OCI-M2 (cell line): ENCODE measurements around the gene MDP1.

Experiments
- DNase-seq: peaks from one replicate; lab custom pipeline; 2025; ENCODE audit not compliant: unreplicated experiment; lab: John Stamatoyannopoulos, UW

The MDP1 gene

GRCh38 chr14:24215495-24216344 is at the start of gene MDP1:
MDP1 (minus strand) TSS chr14:24216066; CDS start chr14:24215955, 111 bp downstream.
- DNase-seq: peak; percentile 70

GRCh38 chr14:24264298-24264697 is 48.4 kb upstream of the MDP1 start:
- no peak for DNase-seq

DNA sequence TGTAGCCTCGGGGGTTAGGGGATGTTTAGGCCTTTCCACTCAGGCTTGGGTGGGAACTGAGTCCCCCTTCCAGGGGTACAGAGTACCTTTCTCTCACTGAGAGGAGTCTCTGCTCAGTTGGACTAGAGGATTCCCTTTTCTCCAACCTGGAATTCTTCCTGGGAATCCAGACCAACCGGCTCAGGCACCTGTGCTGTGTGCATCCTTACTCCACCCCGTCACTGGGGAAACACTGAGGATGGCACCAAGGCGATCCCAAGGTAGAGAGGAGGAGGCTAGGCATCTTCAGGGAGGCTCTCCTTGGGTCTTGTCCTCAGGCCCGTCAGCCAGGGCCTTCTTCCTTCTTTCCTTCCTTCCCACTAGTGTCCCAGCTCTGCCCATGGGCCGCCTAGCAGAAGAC is 48.0 kb upstream of the MDP1 start:
- DNase-seq: no peak

DNA sequence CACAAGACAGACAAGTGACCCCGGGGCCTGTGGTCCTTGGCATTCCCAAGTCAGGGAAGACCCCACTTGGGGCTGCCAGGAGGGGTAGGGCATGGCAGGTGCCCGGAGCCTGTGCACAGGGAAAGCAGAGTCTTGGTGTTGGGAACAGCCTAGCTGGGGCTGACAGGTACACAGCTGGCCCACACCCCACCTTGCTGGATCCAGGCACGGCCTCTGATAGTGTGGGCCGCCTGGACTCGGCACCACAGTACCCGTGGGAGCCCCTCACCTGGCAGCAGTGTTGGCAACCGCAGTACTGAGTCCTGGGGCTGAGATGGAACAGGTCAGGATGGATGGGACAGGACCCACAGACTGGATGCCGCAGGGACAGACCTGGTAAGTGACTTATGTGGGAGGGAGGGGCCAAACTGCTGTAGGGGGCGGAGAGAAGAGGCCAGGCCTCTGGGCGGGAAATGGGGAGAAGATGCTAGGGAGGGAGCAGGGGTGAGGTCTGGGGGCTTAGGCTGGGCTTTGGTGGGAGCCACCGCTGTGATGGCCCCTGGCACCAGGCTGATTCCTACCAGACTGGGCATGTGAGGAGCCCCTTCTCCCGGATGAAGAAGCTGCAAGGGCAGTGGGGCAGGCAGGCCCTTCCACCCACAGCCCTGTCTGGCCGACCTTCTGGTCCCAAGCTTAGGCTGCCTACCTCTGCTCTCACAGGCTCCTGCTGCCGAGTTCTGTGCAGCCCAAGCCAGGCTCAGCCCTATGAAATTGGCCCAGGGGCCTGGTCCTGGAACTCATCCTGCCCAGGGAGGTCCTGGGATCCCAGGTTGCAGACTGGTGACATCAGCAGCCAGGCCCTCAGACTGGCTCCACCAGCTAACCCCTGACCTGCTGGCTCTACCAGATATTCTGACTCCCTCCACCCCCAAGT is 47.2 kb upstream of the MDP1 start, which contains the start of gene TGM1:
Gene TGM1 (minus strand): TSS at position 357 of the 913 bp plus-strand sequence. CDS start 825 bp downstream, outside the sequence.
- DNase-seq: no peak

- DNase-seq: no peak
Measured at GRCh38 chr14:24261969-24262327, 46.1 kb upstream of the MDP1 start.

DNA sequence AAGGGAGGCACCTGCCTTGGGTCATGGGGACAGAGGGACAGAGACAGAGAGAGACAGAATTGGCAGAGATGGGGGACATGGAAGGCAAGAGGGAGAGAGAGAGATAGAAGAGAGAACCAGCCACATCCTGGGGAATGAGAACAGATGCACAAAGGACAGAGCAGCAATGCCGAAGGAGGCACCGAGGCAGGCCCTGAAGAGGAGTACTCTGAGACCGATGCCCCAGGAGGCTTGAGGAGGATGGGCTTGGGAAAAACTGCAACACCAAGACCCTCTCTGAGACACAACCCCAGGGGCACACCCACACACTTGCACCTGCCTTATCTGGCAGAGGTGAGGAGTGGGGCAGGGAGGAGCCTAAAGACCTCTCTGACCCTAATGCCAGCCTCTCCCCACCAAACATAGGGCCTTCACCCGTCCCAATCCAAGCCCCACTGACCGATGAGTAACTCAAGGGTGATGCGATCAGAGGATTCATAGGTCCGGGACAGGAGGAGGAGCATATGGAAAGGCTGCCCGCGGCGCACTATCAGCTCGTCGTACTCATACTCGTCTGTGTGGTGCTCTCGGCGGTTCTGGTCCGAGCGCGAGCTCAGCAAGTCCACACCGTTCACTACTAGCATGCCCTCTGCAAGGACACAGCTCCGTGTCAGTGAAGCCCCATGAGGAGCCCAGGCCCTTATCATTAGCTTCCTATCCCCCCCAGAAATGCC is 45.5 kb upstream of the MDP1 start:
- no peak for DNase-seq

- DNase-seq: no peak
Measured at GRCh38 chr14:24260780-24261157, 44.9 kb upstream of the MDP1 start.

- DNase-seq: no peak
Measured at GRCh38 chr14:24260026-24260779, 44.3 kb upstream of the MDP1 start.

DNA sequence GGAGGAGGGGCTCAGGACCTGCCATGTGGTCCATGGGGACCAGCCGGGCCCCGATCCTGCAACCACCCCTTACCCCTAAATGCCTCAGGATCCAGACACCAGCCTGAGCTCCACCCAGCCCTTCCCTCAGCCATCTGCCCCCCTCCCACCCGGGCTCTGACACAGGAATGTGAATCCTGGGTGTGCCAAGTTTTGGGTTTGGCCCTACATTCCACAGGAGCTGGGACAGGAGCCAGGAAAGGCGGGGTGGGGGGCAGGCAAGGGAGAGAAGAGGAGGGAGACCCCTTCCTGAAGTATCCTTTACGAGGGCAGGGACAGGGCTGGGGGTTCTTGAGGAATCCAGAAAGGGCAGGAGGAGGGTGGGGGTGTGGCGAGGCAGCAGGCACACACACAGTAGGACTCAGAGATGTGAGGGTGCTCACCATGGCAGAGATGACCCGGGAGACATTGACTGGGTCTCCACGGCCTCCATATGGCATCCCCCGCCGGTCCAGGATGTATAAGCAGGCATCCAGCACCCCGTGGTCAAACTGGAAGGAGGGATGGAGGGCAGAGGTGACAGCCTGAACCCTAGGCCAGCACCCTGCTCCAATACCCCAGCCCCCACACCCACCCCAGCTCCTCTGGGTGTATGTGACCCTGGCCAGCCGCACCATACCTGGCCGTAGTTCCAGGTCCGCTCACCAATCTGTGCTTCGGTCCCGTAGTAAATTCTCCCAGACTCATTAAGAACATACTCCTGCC is 43.6 kb upstream of the MDP1 start:
- DNase-seq: no peak

DNA sequence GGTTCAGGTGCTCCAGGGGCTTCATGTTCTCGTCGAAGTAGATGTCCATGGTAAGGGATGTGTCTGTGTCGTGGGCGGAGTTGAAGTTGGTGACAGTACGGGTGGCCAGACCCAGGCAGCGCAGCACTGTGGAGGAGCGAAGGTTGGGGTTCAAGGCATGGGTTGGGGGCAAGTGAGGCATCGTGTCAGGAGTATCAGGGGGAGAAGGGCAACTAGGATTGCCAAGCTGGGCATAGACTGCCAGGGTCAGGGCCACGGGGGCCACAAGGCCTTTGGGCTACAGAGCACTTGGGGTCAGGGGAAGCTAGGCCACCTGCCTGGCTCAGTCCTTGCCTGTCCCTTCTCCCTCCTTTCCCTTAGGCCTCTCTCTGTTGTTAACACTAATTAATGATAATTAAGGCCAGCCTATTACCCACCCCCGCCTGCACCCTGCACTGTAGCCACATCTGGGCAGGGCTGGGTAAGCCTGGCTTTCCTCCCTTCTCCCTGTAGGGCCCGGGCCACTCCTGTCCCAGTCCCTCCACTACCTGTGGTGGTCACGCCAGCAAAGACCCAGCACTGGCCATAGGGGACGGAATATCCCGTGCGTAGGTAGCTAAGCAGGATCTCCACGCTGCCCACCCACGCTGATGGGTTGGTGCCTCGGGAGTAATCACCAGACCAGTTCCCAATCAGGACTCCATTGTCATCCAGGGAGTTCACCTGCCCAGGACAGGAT is 42.8 kb upstream of the MDP1 start:
- no peak for DNase-seq

DNA sequence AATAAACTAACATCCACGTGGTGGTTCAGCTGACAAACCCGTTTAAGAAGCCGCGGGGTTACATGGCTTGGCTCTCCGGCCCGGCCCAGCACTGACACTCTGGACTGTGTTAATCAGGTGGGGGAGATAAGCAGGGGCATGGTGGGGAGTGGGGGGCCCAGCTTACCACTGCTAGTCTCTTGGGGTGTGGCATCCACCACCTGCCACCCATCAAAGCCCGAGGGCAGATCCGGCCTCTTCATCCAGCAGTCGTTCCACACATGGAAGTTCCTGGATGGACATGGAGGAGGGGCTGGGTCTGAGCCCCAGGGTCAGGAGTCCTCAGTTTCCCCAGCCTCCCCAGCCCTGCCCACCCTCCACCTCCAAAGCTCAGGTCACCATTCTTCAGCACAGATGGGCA is 42.3 kb upstream of the MDP1 start:
- no peak for DNase-seq

GRCh38 chr14:24256960-24257359 is 41.1 kb upstream of the MDP1 start:
- DNase-seq: no peak

GRCh38 chr14:24255931-24256711 is 40.3 kb upstream of the MDP1 start:
- peak; percentile 84 for DNase-seq

- no peak for DNase-seq
Measured at GRCh38 chr14:24255438-24255837, 39.6 kb upstream of the MDP1 start.

- no peak for DNase-seq
Measured at GRCh38 chr14:24254630-24255392, 38.9 kb upstream of the MDP1 start.

DNA sequence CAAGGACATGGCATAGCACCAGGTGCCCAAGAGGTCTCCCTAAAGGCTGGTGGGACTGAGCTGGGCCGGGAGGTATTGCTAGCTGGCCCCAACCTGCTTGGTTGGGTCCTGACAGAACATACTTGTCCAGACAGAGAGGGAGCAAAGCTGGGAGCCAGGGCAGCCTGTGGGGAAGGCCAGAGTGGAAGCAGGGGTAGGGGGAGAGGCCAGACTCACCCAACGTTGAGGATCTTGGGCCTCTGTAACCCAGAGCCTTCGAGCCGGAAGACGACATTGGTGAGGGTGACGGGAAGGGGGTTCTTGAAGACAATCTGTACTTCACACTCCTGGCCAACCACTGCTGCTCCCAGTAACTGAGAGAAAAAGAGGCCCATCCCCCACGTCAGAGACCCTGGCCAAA is 38.1 kb upstream of the MDP1 start:
- no peak for DNase-seq

DNA sequence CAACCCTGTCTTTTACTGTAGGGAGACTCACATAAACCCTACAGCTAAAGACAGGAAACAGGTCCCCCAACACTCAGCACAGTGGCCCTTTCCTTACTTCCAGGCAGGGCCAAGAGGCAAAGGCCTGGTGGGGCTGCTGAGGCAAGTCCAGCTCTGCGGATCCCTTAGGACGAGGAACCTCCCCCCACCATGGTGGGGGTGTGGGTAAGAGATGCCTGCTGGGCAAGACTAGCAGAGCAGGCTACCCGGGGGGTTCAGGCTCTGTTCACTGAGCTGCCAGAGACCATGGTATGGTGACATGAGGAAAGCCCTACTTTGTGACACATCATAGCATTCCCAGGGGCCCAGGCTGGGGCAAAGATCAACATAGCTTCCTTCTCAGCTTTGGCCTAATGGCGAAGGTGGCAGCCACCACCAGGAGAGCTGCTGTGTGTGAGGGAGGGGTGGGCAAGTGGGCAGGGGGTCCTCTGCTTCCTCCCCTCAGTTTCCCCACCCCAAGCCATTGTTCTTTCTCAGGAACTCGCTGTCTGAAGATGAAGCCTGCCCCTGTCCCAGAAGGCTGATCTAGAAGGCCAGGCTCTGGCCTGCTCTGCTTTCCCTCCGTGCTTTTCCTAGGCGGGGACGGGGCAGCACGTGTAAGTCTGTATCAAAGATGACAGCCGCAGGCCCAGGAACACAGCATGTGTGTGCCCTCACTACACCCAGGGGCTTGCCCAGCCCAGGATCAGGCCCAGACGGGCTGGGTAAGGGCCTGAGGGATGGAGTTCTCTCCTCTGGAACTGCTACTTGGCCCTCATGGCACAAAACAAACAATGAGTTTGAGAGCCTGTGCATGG is 36.6 kb upstream of the MDP1 start:
- no peak for DNase-seq
